ENCODE results near the gene HSF2BP.
"Not testable (repeated sequence)": the region's sequence is repeated elsewhere in the genome, so short reads cannot be mapped to it uniquely, and the experiment has no call there.

The HSF2BP gene

DNA sequence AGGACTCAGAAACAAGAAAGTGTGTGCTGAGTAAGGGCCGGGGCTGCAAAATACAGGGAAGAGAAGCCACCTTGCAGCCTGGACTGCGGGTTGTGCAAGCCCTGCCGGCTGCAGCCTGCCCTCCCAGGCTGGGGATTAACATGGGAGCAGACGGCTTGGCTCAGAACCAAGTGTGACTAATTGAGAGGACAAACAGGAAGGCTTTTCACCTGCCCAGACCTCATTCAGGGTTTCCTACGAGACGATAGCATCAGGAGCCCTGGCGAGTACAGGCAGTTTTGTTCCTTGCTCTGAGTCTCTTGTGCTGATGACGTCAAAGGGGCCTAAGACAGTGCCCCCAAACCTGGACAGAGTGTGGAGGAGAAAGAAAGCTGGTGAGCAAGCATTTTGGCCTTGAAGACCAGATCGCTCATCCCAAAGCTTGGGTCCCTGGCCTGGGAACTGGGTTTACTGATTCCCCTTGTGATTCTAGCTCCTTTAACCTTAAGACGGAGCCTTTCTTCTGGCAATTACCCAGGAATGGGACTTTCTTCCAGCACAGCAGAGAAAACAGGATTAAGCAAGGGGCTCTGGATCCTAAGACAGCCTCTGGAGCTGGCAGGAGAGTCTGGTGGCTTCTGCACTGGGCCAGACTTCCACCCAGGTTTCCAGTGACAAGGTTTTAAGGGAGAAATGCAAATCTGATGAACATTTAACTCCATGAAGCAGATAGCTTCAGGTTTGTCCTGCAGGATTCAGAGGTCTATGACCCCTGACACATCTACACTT, 142.2 kb downstream of the HSF2BP start:
- not testable (repeated sequence) for DNase-seq (ENCODE audit: low read depth)

DNA sequence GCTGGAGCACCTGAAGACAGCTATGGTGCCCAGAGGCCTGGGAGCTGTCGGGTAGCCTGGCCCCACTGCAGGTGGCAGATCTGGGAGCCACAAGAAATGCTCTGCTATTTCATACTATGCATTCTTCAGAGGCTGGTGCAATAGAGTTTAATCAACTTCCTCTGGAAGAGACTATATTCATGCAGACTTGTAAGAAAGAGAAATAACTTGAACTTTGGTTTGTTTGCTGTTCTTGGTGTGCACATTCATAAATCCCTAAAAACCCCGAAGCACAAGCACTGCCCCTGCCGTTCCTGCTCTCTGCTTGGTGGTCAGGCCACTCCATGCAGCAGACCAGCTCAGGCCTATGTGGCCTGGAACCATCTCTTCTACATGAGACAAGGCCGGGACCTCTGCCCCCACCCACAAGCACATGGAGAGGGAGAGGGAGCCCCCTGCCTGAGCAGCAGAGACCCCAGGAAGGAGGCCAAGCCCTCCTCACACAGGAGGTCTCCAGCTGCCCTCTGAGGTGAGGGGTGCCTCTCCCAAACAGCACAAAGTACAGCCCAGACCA, 142.9 kb downstream of the HSF2BP start:
- not testable (repeated sequence) for DNase-seq (ENCODE audit: low read depth)

DNA sequence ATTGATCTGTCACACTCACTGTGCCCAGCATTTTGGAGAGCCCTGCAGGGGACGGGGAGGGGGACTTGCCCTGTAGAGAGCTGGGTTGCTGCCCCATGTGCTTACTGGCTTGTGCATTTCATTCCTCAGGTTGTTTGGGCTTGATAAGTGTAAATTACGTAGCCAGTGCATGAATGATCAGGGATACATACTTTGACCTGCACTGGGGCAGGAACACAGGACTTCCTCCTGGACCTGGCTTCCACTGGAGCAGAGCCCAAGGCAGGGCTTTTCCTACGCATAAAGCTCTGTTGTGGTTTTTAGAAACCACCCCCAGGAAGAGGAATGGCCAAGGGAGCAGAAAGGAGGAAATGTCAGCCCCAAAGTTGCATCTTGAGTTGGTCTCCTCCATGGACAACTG, 144.5 kb downstream of the HSF2BP start:
- not testable (repeated sequence) for DNase-seq (ENCODE audit: low read depth)

DNA sequence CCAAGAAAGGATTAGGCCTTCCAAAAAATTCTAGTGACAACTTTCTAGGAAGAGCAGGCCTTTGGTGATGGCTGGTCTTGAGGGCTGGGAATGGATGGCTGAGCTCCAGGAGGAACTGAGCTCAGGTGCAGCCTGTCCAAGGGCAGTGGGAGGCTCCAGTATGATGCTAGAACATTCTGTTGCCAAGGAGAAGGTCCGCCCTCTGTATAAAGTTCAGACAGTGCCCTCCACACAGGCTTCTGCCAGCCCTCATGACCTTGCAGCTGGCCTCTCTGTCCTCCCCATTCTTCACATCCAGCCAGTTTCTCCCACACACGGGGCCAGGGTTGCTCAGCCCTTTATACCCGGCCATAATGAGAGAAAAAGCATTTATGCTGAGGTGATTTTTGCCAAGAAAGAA, 146.3 kb downstream of the HSF2BP start:
- DNase-seq (ENCODE audit: low read depth) = not testable (repeated sequence)

DNA sequence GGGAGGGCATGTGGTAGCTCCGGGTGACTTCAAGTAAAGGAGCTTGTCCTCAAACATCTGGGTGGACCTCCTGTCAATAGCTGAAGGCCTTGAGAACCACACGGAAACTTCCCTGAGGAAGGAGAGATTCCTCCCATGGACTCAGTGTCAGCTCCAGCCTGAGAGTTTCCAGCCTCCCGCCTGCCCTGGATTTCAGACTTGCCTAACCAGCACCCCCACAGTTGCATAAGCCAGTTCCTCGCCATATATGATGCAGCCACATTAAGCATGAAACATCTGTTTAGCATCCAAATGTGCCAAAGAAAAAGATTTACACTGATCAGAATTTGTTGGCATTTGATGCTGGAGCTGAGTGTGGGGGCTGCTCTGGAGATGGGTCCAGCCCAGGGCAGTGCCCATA, 148.1 kb downstream of the HSF2BP start:
- not testable (repeated sequence) for DNase-seq (ENCODE audit: low read depth)

DNA sequence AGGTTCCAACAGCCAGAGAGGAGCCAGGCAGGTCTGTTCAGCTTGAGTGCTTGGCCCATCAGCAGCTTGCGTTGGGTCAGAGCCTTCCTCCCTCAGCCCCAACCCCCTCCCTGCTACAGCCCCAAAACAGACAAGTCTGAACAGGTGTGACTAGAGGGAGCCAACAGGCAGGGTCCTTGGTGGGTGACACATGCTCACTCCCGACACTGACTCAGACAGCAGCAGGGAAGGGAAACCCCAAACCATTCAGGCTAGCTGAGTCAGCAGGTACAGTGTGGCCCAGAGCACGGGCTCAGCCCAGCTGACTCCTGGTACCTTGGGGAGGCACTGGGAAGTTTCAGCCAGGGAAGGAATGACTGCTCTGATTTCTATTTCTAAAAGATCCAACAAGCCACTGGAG, 148.6 kb downstream of the HSF2BP start:
- DNase-seq (ENCODE audit: low read depth) = not testable (repeated sequence)

DNA sequence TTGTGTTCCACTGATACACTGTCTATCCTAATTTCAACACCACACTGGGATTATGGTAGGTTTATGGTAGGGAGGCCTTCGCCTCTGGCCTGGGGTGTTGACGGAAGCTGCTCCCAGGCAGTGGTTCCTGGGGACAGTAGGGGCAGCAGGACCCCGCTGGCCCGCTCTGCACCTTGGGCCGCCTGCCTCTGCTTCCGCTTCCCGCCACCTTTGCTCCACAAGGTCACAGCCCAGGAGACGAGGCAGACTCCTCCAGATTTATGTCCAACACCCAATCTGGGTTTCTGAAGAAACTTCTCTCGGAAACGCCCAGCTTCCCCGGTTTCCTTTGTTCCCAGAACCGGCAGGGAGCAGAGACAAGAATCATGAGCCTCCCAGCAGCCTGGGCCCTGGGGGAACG, 155.4 kb downstream of the HSF2BP start:
- not testable (repeated sequence) for DNase-seq (ENCODE audit: low read depth)

DNA sequence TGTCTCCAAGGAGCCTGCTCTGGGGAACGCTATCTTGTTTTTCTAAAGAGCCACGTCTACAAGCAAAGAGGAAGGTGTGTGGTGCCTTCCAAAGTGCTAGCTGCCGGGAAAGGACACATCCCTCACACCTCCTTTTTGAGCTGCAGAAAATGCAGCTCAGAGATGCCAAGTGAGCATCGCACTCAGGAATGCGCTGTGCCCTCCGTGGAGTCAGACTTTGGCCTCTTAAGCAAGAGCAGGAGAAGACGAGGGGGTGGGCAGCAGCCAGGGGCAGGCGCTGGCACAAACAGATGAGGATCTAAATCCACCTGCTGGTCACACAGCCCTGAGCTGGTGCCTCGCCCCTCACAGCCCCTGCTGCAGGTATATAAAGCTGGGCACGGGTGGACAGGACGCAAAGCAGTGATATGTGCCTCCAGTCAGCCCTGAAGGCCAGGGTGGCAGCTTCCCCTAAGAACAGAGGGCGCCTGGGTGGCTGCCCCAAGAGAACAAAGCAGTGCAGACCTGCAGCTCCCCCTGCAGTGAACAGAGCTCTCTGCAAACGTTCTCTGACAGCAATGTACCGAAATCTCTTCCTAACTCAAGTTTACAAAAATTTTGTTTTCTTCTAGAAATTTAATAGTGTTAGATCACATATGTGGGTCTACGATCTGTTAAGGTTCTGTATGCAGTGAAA, 156.1 kb downstream of the HSF2BP start:
- not testable (repeated sequence) for DNase-seq (ENCODE audit: low read depth)

DNA sequence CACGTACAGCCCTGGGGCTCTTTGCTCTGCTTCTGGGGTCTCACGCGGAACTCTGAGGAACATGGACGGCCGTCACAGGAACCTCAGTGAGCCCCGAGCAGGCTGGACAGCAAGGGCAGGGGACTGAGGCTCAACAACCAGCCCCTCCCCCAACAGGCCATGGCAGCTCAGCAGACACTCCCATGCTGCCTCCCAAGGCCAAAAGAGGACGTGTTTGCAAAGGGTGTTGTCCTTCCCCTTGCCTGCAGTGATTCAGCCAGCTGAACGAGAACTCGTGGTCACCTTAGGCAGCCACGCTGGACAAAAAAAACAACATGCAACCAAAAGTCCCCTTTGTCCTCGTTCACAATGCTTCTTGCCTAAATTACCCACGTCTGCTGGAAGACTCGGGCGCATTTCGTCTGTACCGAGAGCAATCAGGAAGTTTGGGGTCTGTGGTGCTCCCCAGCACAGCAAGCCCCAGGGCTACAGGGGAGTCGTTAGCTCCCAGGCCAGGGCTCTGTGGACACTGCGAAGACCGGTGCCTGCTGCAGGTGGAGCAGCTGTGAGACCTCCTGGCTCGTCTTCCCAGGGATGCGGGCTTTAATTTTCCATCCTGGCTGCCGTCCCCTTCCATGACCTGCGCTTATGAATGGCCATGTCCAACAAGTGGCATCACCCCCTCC, 156.7 kb downstream of the HSF2BP start:
- DNase-seq (ENCODE audit: low read depth) = not testable (repeated sequence)

DNA sequence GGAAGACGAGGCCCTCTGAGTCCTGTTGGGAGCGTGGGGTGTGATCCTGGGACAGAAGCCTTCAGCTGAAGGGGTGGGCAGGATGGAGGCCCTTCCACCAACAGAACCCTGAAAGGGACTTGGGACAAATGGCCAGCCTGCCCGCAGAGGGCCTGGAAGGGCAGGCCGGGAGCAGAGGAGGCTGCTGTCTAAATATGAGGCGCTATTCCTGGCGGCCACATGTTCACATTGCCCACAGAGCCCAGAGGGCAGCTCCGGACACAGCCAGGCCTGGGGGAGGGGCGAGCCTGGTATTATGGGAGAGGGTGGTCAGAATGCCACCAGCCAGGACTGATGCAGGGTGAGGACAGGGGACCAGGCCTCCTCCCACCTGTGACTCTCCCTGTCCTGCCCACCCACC, 160.4 kb downstream of the HSF2BP start:
- DNase-seq (ENCODE audit: low read depth) = not testable (repeated sequence)

DNA sequence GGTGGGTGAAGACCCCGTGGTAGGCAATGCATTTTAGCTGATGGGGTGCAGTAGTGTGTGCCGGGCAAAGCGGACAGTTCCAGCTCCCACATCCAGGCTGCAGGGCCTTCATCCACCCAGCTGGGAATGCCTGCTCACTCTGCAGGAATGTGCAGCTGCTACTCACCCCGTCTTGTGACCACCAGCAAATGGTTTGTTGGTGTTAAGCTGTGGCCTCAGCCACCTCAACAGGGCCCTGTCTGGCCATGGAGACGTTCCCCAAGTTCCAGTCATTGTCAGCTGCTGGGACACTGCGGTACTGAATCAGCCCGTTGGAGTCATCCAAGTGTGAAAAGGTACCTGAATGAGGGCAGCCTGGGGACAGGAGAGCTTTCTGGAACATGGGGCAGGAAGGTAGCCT, 161.2 kb downstream of the HSF2BP start:
- not testable (repeated sequence) for DNase-seq (ENCODE audit: low read depth)

DNA sequence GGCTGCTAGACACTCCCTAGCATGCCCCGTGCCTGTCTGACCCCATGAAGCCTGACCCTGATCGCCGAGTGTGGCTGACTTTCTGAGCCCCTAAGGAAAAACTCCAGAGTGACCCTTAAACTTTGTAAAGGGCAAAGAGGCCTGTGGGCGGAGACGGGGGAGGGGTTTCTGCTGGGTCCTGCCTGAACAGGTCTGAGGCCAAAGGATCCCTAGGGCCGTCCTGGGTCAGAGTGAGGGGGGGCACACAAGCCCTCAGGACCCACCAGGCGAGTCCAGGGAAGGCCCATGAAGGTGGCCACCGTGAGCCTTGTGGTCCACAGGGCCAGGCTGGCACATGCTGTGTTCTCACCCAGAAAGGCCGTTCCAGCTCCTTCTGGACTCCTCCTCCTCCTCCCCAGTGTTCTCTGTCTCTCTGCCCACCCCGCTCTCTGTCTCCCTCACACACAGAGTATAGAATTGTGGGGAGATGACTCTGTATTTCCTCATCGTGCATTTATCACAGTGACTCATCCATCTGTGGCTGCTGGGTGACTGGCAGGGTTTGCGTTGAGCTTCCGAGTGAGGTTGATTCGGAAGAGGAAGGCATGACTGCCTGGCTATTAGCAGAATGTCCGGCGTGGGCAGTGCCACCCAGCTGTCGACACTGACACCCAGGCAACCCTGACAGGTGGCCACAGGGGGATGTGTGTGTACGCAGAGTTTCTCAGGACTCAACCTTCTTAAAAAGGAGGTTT, 164.8 kb downstream of the HSF2BP start:
- not testable (repeated sequence) for DNase-seq (ENCODE audit: low read depth)

DNA sequence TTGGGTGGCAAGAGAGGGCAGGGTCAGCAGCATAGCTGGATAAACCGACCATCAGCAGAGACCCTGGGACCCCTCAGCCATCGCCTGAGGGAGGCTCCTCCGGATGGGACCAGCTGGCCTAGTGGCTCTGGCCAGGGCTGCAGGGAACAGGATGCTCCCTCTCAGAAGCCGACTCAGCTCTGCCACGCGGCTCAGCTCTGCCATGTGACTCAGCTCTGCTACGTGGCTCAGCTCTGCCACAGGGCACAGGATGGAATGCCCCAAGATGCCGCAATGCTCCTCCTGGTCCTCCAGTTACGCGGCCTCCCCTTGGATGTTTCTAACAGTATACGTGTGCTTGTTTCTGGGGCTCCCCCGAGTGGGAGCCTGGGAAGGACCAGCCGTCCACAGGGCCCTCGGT, 165.8 kb downstream of the HSF2BP start:
- DNase-seq (ENCODE audit: low read depth) = not testable (repeated sequence)

DNA sequence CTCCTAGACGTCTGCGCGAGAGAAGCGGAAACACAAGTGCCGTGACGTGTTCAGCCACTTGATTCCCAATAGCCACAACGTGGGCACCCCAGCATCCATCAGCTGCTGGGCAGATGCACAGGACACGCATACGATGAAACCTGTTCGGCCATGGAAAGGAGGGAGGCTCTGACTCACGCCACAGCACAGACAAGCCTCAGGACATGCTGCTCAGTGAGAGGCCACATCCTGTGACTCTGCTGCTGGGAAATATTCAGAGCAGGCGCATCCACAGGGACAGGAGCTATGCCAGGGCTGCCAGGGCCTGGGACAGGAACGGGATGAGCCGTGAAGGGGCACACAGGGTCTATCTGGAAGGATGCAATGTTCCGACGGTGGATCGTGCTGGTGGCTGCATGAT, 171.1 kb downstream of the HSF2BP start:
- not testable (repeated sequence) for DNase-seq (ENCODE audit: low read depth)

DNA sequence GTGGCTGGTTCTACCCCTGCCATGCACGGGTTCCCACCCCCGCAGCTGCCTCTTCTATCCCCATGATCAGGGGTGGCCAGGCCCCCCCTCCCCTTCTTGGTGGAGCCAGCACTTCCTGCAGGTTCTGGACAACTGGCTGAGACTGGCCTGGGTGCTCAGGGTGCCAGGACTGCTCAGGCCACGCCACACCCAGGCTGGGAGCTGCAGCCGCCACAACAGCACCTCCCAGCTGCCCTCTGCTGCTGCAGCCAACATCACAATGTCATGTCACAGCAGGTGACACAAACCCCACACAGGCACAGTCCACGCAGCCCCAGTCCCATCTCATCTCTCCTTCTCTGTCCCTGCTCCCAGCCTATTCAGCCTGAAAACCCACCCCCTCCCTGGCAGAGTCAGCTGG, 173.2 kb downstream of the HSF2BP start:
- DNase-seq (ENCODE audit: low read depth) = not testable (repeated sequence)

DNA sequence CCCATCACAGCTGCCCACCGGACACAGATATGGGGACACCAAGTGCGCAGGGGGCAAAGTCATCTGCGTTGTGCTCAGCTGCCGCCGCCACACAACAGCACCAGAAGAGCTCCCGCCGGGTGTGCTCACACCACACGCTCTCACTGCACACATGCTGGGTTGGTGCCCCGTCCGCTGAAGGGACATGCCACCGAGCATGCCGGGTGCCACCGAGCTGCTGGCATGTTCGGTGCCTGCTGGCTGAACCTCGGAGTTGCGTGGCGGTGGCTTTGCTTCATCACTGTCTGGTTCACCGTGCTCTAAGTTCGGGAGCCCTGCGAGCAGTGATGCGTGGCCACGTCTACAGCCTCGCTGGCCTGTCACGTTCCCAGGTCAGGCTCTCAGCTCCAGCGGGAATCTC, 174.3 kb downstream of the HSF2BP start:
- not testable (repeated sequence) for DNase-seq (ENCODE audit: low read depth)

DNA sequence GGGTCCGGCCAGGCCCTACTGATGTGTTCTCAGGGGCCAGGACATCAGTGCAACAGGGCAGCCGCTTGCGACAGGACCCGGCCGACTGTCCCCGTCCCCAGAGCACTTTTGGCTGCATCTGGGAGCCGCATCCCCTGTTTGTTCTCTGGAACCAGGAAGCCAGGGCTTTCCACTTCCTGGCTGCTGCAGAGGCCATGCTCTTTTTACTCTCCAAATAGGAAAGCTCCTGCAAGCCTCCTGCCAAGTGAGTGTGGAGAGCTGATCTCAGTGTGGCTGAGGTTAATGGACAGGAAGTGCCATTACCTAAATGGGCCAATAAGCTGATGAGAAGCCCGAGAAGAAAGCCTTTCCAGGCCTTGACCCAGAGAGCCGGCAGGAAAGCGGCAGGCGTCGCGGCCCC, 180.1 kb downstream of the HSF2BP start:
- DNase-seq (ENCODE audit: low read depth) = not testable (repeated sequence)
